Astrocyte (in vitro differentiated cells and primary cell): Measurements from ENCODE around the gene UVSSA. TPM values are rescaled to one million over a fixed set of nuclear protein-coding genes. Genes with fewer than 3 reads are reported as not detected.

ENCODE experiments used
- DNase-seq: peaks from one replicate; pipeline ENCODE4 v3.0.0-alpha.2; 2010; ENCODE audit warnings: low read depth
- FAIRE-seq: peaks from 2 replicates; lab custom pipeline; 2011; peaks lifted over from hg19 to GRCh38; lab: Jason Lieb, UNC
- H2AFZ ChIP-seq: 2 replicates; pipeline ENCODE4 v1.6.0; 2012; ENCODE audit warnings: low read depth, low read length, inconsistent platforms
- H3K27ac ChIP-seq: 2 replicates; pipeline ENCODE4 v1.5.1; 2011; ENCODE audit warnings: low read depth, low read length, inconsistent platforms
- H3K27me3 ChIP-seq: 2 replicates; pipeline ENCODE4 v1.6.0; 2011; ENCODE audit warnings: low read length, inconsistent platforms; ENCODE audit not compliant: insufficient read depth
- H3K36me3 ChIP-seq: 2 replicates; pipeline ENCODE4 v1.5.1; 2011; ENCODE audit warnings: low read length, inconsistent platforms; ENCODE audit not compliant: insufficient read depth
- H3K4me1 ChIP-seq: 2 replicates; pipeline ENCODE4 v1.5.1; 2011; ENCODE audit warnings: low read length, inconsistent platforms; ENCODE audit not compliant: insufficient read depth
- H3K4me2 ChIP-seq: 2 replicates; pipeline ENCODE4 v1.6.0; 2012; ENCODE audit warnings: low read length, inconsistent platforms
- H3K4me3 ChIP-seq: 2 replicates; pipeline ENCODE4 v1.5.1; 2011; ENCODE audit warnings: low read depth, mild to moderate bottlenecking, low read length, inconsistent platforms; ENCODE audit not compliant: insufficient read depth
- H3K79me2 ChIP-seq: 2 replicates; pipeline ENCODE4 v1.6.0; 2012; ENCODE audit warnings: mild to moderate bottlenecking, low read length, inconsistent platforms; ENCODE audit not compliant: insufficient read depth
- H3K9ac ChIP-seq: 2 replicates; pipeline ENCODE4 v1.6.0; 2012; ENCODE audit warnings: mild to moderate bottlenecking, low read length, inconsistent platforms
- H3K9me3 ChIP-seq: 2 replicates; pipeline ENCODE4 v1.5.1; 2012; ENCODE audit warnings: low read depth, mild to moderate bottlenecking, low read length, inconsistent platforms; ENCODE audit not compliant: insufficient read depth
- H4K20me1 ChIP-seq: 2 replicates; pipeline ENCODE4 v1.6.0; 2012; ENCODE audit warnings: low read length, inconsistent platforms; ENCODE audit not compliant: insufficient read depth
- H3K27ac Mint-ChIP-seq: one replicate; pipeline ENCODE4 v1.8.0; 2021; ENCODE audit warnings: mild to moderate bottlenecking, mixed read lengths; ENCODE audit not compliant: unreplicated experiment
- H3K27me3 Mint-ChIP-seq: one replicate; pipeline ENCODE4 v1.8.0; 2021; ENCODE audit warnings: low read depth, mixed read lengths; ENCODE audit not compliant: unreplicated experiment
- H3K36me3 Mint-ChIP-seq: one replicate; pipeline ENCODE4 v1.8.0; 2021; ENCODE audit warnings: low read depth, mixed read lengths; ENCODE audit not compliant: unreplicated experiment
- H3K4me1 Mint-ChIP-seq: one replicate; pipeline ENCODE4 v1.8.0; 2021; ENCODE audit warnings: low read depth, mixed read lengths; ENCODE audit not compliant: unreplicated experiment
- H3K4me3 Mint-ChIP-seq: one replicate; pipeline ENCODE4 v1.8.0; 2021; ENCODE audit warnings: mild to moderate bottlenecking, moderate library complexity, mixed read lengths; ENCODE audit not compliant: unreplicated experiment
- H3K9me3 Mint-ChIP-seq: one replicate; pipeline ENCODE4 v1.8.0; 2021; ENCODE audit warnings: mild to moderate bottlenecking, mixed read lengths; ENCODE audit not compliant: unreplicated experiment
- CTCF ChIP-seq: IDR thresholded peaks from 2 replicates; pipeline ENCODE4 v1.5.1; 2011; ENCODE audit warnings: low read depth, mild to moderate bottlenecking, inconsistent platforms, low read length, moderate library complexity; ENCODE audit not compliant: insufficient read depth
- EZH2 ChIP-seq: IDR thresholded peaks from 2 replicates; pipeline ENCODE4 v1.6.1; 2012; ENCODE audit warnings: mild to moderate bottlenecking, low read length, inconsistent platforms; ENCODE audit not compliant: insufficient read depth
- total RNA-seq: library from RNA; stranded (reverse); gene quantifications from 2 replicates; pipeline ENCODE4 v1.2.1, GENCODE V29; 2021

Gene UVSSA
- total RNA-seq, 1 donor from 2014 or later, result 14.8 TPM

GRCh38 chr4:1401409-1402020 lies 54.5 kb downstream of the UVSSA start:
- H3K27me3 Mint-ChIP-seq, result peaks cover 24% of the 10 kb centered on the region
- H3K4me3 Mint-ChIP-seq, result no peak overlapping the region
- H3K36me3 Mint-ChIP-seq, result peaks cover 2% of the 10 kb centered on the region

GRCh38 chr4:1402021-1402515 lies 55.1 kb downstream of the UVSSA start:
- no peak overlapping the region for H3K4me3 Mint-ChIP-seq
- no peak for DNase-seq
- H3K4me1 Mint-ChIP-seq, result no peaks in the 10 kb centered on the region
- Histone ChIP-seq H3K79me2 (no peaks in the 10 kb centered on the region), H3K27me3 (peaks cover 31% of the 10 kb centered on the region), H3K4me1 (no peaks in the 10 kb centered on the region), H3K9ac (no peak overlapping the region), H4K20me1 (no peaks in the 10 kb centered on the region), H3K4me2 (no peak overlapping the region), H3K36me3 (no peaks in the 10 kb centered on the region), H3K27ac (no peak overlapping the region), H2AFZ (no peak overlapping the region), H3K4me3 (no peak overlapping the region), H3K9me3 (peaks cover 8% of the 10 kb centered on the region)
- TF ChIP-seq EZH2 (peak; percentile 78), CTCF (no peak)
- H3K9me3 Mint-ChIP-seq, result peaks cover 9% of the 10 kb centered on the region
- peaks cover 2% of the 10 kb centered on the region for H3K36me3 Mint-ChIP-seq
- no peak for FAIRE-seq
- peaks cover 24% of the 10 kb centered on the region for H3K27me3 Mint-ChIP-seq
- H3K27ac Mint-ChIP-seq, result no peak overlapping the region

More at GRCh38 chr4:1401409-1402020, 54.5 kb downstream of the UVSSA start:
- H3K4me3 ChIP-seq, result no peak overlapping the region
- H4K20me1 ChIP-seq, result no peaks in the 10 kb centered on the region
- H3K27me3 ChIP-seq, result peaks cover 31% of the 10 kb centered on the region
- DNase-seq (no peak), FAIRE-seq (no peak)
- TF ChIP-seq CTCF (no peak), EZH2 (no peak)
- H3K9ac ChIP-seq, result no peak overlapping the region
- no peaks in the 10 kb centered on the region for H3K36me3 ChIP-seq
- H2AFZ ChIP-seq, result no peak overlapping the region
- no peak overlapping the region for H3K4me2 ChIP-seq
- no peak overlapping the region for H3K27ac ChIP-seq
- no peaks in the 10 kb centered on the region for H3K79me2 ChIP-seq
- H3K9me3 Mint-ChIP-seq, result peaks cover 11% of the 10 kb centered on the region
- peak overlapping the region; percentile 18 for H3K27ac Mint-ChIP-seq
- H3K4me1 ChIP-seq, result no peaks in the 10 kb centered on the region
- H3K9me3 ChIP-seq, result peaks cover 9% of the 10 kb centered on the region
- H3K4me1 Mint-ChIP-seq, result no peaks in the 10 kb centered on the region

GRCh38 chr4:1402516-1403091 lies 55.6 kb downstream of the UVSSA start:
- Histone ChIP-seq H3K79me2 (no peaks in the 10 kb centered on the region), H3K27me3 (peaks cover 37% of the 10 kb centered on the region), H3K9ac (no peak overlapping the region), H2AFZ (no peak overlapping the region), H3K4me3 (no peak overlapping the region), H3K36me3 (no peaks in the 10 kb centered on the region), H3K4me2 (no peak overlapping the region), H3K9me3 (peaks cover 6% of the 10 kb centered on the region), H4K20me1 (no peaks in the 10 kb centered on the region), H3K4me1 (no peaks in the 10 kb centered on the region), H3K27ac (no peak overlapping the region)
- peaks cover 2% of the 10 kb centered on the region for H3K36me3 Mint-ChIP-seq
- DNase-seq, result no peak
- peaks cover 13% of the 10 kb centered on the region for H3K9me3 Mint-ChIP-seq
- no peaks in the 10 kb centered on the region for H3K4me1 Mint-ChIP-seq
- FAIRE-seq, result no peak
- TF ChIP-seq CTCF (no peak), EZH2 (peak; percentile 0)
- H3K27me3 Mint-ChIP-seq, result peaks cover 28% of the 10 kb centered on the region
- no peak overlapping the region for H3K4me3 Mint-ChIP-seq
- no peak overlapping the region for H3K27ac Mint-ChIP-seq
